Activated B cell treated with CpG ODN at 0.5 μM for 24 hours (primary cell): ENCODE results near the gene SRBD1. TPM values are rescaled to one million over a fixed set of nuclear protein-coding genes. Genes with fewer than 3 reads are reported as not detected.

ENCODE experiments used
- ATAC-seq: fragments of 200-7000 bp; cut with Tn5 transposase; one replicate; pipeline ENCODE4 v1.10.0; 2021; ENCODE audit warnings: low read depth, mild to moderate bottlenecking, moderate library complexity
- CTCF ChIA-PET: fragments of 350-600 bp; sonication (Branson Sonifier 250); formaldehyde crosslinking; loops from one replicate; lab custom pipeline; 2021; ENCODE audit warnings: antibody characterized with exemption; lab: Charles Lee
- POLR2A ChIA-PET: fragments of 350-600 bp; sonication (Branson Sonifier 250); formaldehyde crosslinking; loops from one replicate; lab custom pipeline; 2021; ENCODE audit warnings: antibody characterized with exemption; lab: Charles Lee
- DNase-seq: peaks from one replicate; pipeline ENCODE4 v3.0.0; 2022
- H3K27ac Mint-ChIP-seq: one replicate; pipeline ENCODE4 v1.8.0; 2020; ENCODE audit warnings: mixed read lengths
- H3K27me3 Mint-ChIP-seq: one replicate; pipeline ENCODE4 v1.8.0; 2021; ENCODE audit warnings: mixed read lengths
- H3K36me3 Mint-ChIP-seq: one replicate; pipeline ENCODE4 v1.8.0; 2021; ENCODE audit warnings: low read depth, mixed read lengths
- H3K4me1 Mint-ChIP-seq: one replicate; pipeline ENCODE4 v1.8.0; 2021; ENCODE audit warnings: mixed read lengths
- H3K4me3 Mint-ChIP-seq: one replicate; pipeline ENCODE4 v1.8.0; 2020; ENCODE audit warnings: mild to moderate bottlenecking, mixed read lengths
- H3K9me3 Mint-ChIP-seq: one replicate; pipeline ENCODE4 v1.8.0; 2020; ENCODE audit warnings: mixed read lengths
- intact Hi-C: fragments of 100-400 bp; cut with micrococcal nuclease; formaldehyde crosslinking; loops from one replicate; pipeline ENCODE4 v1.15.1; 2024
- total RNA-seq: library from RNA; stranded (reverse); gene quantifications from 2 replicates; pipeline ENCODE4 v1.2.3, GENCODE V29; 2022
- TF ChIP-seq, protein P1 (sequence below): fragments of 200-600 bp; IDR thresholded peaks from one replicate; pipeline ENCODE4 v1.8.0; 2022; ENCODE audit warnings: antibody characterized with exemption, mild to moderate bottlenecking

SRBD1 gene
- total RNA-seq, 1 donor from 2014 or later, result 20.2 TPM

GRCh38 chr2:45422921-45423320, 188.1 kb downstream of the SRBD1 start:
- H3K4me1 Mint-ChIP-seq, result no peaks in the 10 kb centered on the region
- no peak for DNase-seq
- intact Hi-C loops, result no loop called here
- H3K4me3 Mint-ChIP-seq, result no peak overlapping the region
- peaks cover 24% of the 10 kb centered on the region for H3K36me3 Mint-ChIP-seq
- TF ChIP-seq, protein P1, sequence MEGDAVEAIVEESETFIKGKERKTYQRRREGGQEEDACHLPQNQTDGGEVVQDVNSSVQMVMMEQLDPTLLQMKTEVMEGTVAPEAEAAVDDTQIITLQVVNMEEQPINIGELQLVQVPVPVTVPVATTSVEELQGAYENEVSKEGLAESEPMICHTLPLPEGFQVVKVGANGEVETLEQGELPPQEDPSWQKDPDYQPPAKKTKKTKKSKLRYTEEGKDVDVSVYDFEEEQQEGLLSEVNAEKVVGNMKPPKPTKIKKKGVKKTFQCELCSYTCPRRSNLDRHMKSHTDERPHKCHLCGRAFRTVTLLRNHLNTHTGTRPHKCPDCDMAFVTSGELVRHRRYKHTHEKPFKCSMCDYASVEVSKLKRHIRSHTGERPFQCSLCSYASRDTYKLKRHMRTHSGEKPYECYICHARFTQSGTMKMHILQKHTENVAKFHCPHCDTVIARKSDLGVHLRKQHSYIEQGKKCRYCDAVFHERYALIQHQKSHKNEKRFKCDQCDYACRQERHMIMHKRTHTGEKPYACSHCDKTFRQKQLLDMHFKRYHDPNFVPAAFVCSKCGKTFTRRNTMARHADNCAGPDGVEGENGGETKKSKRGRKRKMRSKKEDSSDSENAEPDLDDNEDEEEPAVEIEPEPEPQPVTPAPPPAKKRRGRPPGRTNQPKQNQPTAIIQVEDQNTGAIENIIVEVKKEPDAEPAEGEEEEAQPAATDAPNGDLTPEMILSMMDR, result no peak
- no peak overlapping the region for H3K27ac Mint-ChIP-seq
- CTCF ChIA-PET, result no interaction called here
- H3K9me3 Mint-ChIP-seq, result no peaks in the 10 kb centered on the region
- no peak for ATAC-seq
- H3K27me3 Mint-ChIP-seq, result no peaks in the 10 kb centered on the region
- POLR2A ChIA-PET, result no interaction called here

DNA sequence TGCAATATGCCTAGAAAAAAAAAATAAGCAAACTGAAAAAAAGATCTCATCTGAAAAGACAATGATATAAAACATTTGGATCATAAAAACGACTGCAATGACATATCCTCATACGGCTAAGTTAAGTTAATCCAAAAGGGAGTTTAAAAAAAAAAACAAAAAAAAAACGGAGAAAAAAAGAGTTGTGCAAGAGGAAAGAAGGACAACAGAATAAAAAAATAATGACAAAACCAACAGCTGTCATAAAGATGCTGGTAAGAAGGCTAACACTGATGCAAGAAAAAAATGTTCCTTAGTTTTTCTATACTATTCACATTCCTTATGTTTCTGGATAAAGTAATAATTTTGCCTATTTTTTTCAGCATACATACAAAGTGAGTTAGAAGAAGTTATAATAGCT, 192.5 kb downstream of the SRBD1 start:
- ChIA-PET POLR2A (no interaction called here), CTCF (no interaction called here)
- TF ChIP-seq, protein P1, result no peak
- Mint-ChIP-seq H3K27ac (no peak overlapping the region), H3K4me3 (no peak overlapping the region), H3K36me3 (peaks cover 28% of the 10 kb centered on the region), H3K27me3 (no peaks in the 10 kb centered on the region), H3K9me3 (no peaks in the 10 kb centered on the region), H3K4me1 (no peaks in the 10 kb centered on the region)
- no peak for DNase-seq
- ATAC-seq, result no peak
- intact Hi-C loops, result no loop called here

DNA sequence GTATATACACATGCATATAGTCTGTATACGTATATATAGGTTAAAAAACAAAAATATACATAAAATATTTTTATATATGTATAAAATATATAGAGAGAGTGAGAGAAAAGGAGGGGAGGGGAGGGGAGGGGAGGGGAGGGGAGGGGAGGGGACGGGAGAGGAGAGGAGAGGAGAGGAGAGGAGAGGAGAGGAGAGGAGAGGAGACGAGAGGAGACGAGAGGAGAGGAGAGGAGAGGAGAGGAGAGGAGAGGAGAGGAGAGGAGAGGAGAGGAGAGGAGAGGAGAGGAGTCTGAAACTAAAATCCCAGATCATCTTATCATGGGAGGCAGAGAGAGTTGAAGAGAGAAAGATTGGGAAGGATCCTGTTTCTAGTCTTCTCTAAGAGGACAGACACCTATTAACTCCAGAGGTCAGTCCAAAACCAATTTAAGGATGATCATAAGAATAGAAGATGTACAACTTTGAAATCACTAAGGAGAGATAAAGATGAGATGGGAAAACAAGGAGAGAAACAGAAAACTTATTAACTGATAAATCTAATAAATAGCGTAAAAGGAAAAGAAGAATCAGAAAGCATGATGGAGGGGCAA, 195.4 kb downstream of the SRBD1 start:
- no peak for ATAC-seq
- POLR2A ChIA-PET, result no interaction called here

DNA sequence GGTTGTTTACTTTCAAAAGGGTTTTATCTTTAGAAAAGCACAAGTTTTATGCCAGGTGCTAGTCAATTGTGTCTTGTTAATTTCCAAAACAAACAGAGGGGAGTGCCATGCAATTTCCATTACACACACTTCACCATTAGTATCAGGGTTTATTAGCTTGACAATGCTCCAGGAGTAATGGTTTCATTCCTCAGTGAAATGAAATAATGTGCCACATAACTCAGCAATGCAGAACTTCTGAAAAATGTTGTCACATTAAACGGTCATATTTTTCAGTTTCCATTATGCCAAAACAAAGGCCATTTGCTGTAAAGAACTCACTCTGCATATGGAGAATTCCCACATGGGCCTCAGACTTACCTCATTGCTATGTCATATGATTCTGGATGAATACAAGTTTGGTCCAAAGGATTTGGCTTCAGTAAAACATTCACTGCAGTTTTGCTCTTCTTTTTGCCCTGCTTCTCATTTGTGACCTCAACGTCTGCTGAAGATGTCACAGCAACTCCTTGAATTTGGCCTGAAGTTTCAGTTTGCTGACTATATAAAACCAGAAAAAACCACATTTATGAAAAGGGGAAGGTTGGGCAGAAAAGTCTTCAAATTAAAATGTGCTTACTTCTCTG, 198.2 kb downstream of the SRBD1 start:
- Mint-ChIP-seq H3K4me3 (no peak overlapping the region), H3K27ac (no peak overlapping the region), H3K9me3 (no peaks in the 10 kb centered on the region), H3K36me3 (peaks cover 47% of the 10 kb centered on the region), H3K4me1 (peaks cover 4% of the 10 kb centered on the region), H3K27me3 (no peaks in the 10 kb centered on the region)
- ATAC-seq (no peak), DNase-seq (no peak)
- intact Hi-C loops, result no loop called here
- POLR2A ChIA-PET, result no interaction called here
- CTCF ChIA-PET, result no interaction called here
- TF ChIP-seq, protein P1, result no peak

More for the DNA sequence above, 195.4 kb downstream of the SRBD1 start:
- no peak for DNase-seq
- Mint-ChIP-seq H3K9me3 (no peaks in the 10 kb centered on the region), H3K36me3 (peaks cover 51% of the 10 kb centered on the region), H3K4me3 (no peak overlapping the region), H3K27ac (no peak overlapping the region), H3K27me3 (no peaks in the 10 kb centered on the region), H3K4me1 (no peaks in the 10 kb centered on the region)
- CTCF ChIA-PET, result no interaction called here
- TF ChIP-seq, protein P1, result no peak
- intact Hi-C loops, result no loop called here

- ChIA-PET CTCF (no interaction called here), POLR2A (no interaction called here)
- Mint-ChIP-seq H3K36me3 (peaks cover 33% of the 10 kb centered on the region), H3K27me3 (no peaks in the 10 kb centered on the region), H3K4me1 (peaks cover 4% of the 10 kb centered on the region), H3K4me3 (no peak overlapping the region), H3K9me3 (no peaks in the 10 kb centered on the region), H3K27ac (no peak overlapping the region)
- DNase-seq (no peak), ATAC-seq (no peak)
- TF ChIP-seq, protein P1, result no peak
- intact Hi-C loops, result no loop called here
These were observed 201.4 kb downstream of the SRBD1 start for GRCh38 chr2:45409677-45410076.
